ENCODE results near the gene DAB2IP.

GRCh38 chr9:121607434-121608167 lies 43.8 kb upstream of the DAB2IP start:
- no peak for TF ChIP-seq CTCF (conservative IDR thresholded peaks at IDR 0.05)
- TF ChIP-seq ZFX (IDR thresholded peaks at IDR 0.05), result no peak
